PC-9 (cell line): ENCODE results near the gene CTU1.

Experiments used
- CTCF ChIP-seq: fragments of 200-600 bp; sonication (generic); conservative IDR thresholded peaks from 2 replicates; pipeline ENCODE4 v1.6.1; 2017; ENCODE audit warnings: mixed run types, antibody characterized with exemption, mild to moderate bottlenecking, moderate library complexity
- EZH2 ChIP-seq: fragments of 200-600 bp; sonication (generic); IDR thresholded peaks from 2 replicates; pipeline ENCODE4 v1.8.0; 2017; ENCODE audit warnings: antibody characterized with exemption, low read depth

GRCh38 chr19:51124729-51125128 is 16.5 kb upstream of the CTU1 start, which contains the start of gene SIGLEC9:
- no peak for TF ChIP-seq CTCF
- no peak for TF ChIP-seq EZH2
